ENCODE results near the gene TUSC7.

DNA sequence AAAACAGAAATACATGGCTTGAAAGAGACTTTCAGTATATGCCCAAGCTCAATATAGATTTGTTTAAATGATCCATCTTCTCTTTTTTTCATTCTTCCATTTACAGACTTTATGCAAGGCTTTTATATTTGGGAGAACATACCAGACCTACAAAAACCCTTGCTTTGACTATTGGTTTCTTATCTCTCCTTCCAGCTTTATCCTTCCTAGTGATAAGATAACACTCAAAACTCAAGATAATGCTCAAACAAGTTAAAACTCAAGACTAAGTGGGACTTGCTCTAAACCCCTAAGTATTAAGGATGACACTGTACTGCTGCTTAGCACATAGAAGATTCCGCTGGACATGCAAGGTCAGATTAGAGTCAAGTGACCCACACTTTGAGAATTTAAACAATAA, 8.0 kb downstream of the TUSC7 start:
- TF ChIP-seq, protein P1, sequence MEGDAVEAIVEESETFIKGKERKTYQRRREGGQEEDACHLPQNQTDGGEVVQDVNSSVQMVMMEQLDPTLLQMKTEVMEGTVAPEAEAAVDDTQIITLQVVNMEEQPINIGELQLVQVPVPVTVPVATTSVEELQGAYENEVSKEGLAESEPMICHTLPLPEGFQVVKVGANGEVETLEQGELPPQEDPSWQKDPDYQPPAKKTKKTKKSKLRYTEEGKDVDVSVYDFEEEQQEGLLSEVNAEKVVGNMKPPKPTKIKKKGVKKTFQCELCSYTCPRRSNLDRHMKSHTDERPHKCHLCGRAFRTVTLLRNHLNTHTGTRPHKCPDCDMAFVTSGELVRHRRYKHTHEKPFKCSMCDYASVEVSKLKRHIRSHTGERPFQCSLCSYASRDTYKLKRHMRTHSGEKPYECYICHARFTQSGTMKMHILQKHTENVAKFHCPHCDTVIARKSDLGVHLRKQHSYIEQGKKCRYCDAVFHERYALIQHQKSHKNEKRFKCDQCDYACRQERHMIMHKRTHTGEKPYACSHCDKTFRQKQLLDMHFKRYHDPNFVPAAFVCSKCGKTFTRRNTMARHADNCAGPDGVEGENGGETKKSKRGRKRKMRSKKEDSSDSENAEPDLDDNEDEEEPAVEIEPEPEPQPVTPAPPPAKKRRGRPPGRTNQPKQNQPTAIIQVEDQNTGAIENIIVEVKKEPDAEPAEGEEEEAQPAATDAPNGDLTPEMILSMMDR (IDR thresholded peaks at IDR 0.05), result no peak
- no peak for TF ChIP-seq EP300 (IDR thresholded peaks at IDR 0.05)
